LNCAP (cell line): Measurements from ENCODE around the gene KRT7.

Source experiments
- TF ChIP-seq, protein P1 (sequence below): fragments of 450-650 bp; IDR thresholded peaks from 2 replicates; pipeline ENCODE4 v1.5.1; 2017; ENCODE audit warnings: mild to moderate bottlenecking

The KRT7 gene

DNA sequence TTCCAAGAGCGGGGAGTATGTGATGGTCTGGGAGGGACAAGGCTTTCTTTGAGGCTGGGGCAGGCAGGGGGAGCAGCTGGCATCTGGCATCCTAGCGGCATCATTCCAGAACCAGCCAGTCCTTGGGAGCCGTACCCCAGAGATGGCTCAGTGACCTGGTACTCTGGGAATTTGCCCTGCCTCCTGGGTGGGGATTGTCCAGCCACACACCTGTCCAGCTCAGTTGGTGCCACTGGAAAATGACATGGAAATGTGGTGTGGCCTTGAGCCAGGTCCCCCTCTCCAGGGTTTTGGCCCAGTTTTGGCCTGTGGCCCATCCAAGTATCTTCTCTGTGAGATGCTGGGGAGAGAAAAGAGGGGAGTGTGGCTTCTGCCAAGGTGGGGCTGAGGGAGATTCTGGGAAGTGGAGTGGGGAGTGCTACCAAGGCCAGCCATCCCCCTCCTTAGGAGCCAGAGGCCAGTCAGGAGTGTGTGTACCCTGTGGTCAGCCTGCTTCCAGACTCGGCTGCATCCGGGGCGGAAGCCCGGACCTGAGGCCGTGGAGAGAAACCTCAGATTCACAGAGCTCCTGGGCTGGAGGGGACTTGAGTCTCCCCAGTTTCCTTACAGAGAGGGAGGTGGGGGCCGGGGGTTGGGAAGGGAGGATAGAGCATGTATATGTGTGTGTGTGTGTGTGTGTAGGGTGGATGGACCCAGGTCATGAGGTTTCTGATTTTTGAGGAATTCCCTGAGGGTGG, 26.6 kb upstream of the KRT7 start:
- TF ChIP-seq, protein P1, sequence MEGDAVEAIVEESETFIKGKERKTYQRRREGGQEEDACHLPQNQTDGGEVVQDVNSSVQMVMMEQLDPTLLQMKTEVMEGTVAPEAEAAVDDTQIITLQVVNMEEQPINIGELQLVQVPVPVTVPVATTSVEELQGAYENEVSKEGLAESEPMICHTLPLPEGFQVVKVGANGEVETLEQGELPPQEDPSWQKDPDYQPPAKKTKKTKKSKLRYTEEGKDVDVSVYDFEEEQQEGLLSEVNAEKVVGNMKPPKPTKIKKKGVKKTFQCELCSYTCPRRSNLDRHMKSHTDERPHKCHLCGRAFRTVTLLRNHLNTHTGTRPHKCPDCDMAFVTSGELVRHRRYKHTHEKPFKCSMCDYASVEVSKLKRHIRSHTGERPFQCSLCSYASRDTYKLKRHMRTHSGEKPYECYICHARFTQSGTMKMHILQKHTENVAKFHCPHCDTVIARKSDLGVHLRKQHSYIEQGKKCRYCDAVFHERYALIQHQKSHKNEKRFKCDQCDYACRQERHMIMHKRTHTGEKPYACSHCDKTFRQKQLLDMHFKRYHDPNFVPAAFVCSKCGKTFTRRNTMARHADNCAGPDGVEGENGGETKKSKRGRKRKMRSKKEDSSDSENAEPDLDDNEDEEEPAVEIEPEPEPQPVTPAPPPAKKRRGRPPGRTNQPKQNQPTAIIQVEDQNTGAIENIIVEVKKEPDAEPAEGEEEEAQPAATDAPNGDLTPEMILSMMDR, result no peak

DNA sequence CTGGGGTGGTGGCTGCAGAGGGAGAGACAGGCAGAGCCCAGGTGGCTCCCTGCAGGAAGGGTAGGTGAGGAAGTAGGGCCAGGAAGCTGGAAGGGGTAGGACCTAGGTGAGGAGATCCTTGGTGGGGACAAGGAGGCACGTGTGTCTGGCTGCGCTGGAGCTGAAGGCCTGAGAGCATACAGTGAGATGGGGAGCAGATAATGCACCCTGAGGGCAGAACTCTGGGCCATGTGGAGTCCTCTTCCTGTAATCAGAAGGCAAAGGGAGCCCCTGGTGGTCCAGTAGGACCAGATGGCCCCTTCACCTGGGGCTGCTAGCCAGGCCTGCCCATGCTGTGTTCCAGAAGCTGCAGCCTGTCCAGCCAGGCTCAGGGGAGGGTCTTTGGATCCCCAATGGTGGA, 25.9 kb upstream of the KRT7 start:
- TF ChIP-seq, protein P1, result no peak

DNA sequence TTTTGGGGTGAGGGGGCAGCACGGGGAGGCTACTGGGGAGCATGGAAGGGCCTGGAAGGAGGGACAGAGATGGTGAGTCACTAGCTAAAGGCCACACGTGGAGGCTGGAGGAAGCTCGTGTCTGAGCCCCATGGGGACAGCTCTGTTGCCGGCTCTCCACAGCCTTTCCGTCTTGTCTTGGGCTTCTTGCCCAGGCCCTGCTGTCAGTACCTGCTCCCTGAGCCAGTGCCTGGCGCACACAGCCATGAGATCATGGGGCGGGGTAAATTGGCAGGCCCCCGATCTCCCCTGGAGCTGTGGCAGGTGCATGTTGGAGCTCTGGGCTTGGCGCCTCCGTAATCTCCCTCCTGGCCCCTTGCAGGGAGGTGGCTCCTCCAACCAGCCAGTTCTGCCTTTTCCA, 25.1 kb upstream of the KRT7 start:
- TF ChIP-seq, protein P1, result no peak

DNA sequence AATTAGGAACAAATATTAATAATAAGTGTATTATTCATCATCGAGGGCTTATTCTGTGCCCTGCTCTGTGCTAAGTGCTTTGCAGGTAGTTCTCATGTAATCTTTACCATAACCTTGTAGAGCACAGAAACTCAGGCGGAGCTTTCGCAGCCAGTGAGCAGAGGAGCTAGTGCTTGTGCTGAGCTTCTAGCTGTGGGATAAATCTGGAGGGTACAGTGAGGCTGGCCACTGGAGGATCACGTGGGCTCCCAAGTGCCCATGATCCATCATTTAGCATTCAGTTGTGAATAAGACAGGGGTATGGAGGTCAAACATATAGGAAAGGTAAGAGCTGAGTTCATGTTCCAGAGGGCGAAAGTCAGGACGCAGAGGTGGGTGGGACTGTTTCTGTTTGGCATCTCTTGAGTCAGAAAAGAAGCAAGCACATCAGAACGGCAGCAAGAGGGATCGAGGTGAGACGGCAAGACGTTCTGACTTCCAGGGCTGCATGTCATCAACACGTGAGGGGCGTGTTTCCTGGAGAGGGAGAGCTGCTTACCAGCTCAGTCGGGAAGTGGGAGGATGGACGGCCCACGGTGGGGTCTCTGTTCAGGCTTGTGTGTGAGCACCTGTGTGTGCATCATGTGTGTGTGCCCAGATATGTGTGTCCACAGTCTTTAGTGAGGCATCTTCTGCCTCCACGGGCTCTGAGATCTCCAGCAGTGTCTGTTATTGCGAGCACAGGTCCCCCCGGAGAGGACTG, 24.4 kb upstream of the KRT7 start:
- TF ChIP-seq, protein P1, result no peak

DNA sequence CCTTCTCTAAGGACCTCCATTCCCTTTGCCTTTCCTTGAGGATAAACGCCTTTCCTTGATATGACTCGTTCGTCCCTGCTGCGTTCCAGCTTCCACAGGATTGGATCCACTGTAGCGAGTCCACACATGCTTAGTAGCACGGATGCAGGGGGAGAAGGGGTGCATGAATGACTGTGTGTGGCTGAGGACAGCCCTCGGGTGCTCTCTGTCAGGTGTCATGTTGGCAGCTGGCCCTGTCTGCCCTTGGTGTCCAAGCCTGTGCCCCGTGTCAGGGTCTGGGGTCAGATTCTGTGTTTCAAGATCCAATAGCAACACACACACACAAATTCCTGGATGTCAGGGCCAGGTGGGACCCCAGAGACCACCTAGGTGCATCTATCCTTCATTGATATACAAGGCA, 23.7 kb upstream of the KRT7 start:
- TF ChIP-seq, protein P1, result no peak

DNA sequence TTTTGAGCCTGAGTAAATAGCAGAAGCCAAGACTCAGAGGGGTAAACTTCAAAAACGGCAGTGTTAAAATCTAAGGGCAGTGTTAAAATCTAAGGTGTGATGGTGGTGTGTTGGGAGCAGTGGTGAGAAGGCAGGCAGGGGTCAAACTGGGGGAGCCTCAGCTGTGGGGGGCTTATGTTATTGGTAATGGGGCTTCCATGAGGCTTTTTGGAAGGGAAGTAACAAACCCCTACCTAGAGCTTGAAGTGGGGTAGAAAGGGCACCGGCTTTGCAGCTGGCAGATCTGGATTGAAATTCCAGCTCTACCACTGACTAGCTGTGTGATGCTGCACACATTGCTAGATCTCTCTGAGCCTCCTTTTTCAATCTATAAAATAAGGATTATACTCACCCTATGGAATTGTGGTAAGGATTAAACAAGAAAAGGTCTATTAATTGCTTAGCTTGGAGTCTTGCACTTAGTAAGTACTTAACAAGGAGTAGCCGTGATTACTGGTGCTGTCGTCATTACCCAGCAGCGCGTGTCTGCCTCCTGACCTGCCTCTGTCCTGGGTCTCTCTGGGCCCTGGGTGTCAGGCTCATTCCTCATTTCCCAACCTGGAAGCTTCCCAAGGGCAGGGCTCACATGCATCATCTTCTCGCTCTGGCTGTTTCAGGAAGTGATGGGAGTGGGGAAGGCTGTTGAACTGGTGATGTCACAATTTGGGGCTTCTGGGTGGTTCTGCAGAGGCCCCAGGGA, 22.7 kb upstream of the KRT7 start:
- TF ChIP-seq, protein P1, result no peak

DNA sequence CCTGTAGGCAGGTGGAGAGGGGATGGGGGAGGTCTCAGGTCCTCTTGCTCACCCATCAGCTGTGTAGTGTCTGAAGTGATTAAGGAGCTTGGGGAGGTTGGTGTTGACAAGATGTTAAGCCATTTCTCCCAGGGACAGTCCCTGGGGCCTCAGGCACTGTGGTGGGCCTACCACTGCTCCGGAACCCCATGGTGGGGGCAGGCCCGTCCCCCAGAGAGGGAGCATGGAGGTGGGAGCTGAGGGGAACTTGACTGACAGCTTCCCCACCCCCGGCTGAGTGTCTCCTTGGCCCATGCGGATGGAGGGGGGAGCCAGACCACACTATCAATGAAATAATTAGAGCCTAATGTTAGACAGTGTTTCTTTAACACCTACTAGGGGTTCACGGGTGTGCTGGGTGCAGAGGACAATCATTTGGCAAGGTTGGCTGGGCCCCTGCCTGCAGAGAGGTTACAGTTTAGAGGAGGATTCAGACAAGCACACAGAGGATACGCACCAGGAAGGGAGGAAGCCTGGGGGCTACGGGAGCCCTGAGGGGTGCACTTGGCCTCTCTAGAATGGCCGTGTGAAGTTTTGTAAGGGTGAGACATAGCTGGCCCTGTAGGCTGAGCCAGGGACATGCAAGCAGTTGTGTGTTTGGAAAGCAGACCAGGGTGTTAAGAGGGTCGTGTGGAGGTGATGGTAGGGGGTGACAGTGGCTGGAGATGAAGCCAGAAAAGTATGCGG, 22.0 kb upstream of the KRT7 start:
- TF ChIP-seq, protein P1, result no peak
